GM21619 (cell line): ENCODE results near the gene SNRPB.

Source experiments
- ATAC-seq: cut with Tn5 transposase; IDR thresholded peaks from one replicate; pipeline ENCODE4 v1.9.1; 2021; ENCODE audit not compliant: unreplicated experiment

The SNRPB gene

DNA sequence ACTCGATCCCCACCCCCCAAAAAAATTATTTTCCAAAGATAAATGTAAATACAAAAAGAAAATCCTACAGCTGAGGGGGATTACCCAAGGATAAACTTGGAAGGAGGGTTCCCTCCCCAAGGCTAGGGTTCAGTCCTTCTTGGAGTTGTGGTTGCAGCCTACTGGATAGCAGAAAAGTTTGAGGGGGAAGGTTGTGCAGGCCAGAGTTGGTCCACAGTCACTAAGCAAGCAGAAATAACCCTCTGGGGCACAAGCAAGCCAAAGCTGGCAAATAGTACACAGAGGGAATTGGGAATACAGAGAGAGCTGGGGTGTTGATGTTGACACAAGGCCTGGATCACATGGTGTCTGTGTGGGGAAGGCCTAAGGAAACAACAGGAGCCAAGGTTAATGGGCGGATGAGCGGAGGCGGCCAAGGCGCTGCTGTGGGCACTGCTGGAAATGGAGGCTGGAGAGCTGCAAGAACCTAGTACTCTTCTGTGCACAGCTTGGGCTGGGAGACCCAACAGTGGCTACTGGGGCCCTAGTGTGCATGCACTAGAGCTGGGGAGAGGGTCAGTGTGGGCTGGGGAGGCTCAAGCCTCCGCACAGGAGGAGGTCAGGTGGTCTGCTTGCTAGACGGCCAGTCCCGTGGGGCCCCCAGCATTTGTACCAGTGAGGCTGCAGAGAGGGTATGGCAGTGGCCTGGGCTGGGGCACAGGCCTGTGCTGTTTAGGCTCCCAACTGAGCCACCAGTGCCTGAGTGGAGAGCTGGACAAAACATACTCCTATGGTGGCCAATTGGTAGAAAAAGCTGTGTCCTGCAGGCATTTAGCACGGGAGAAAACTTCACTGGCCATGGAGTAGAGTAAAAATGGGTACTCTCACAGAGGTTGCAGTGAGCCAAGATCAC is 5.5 kb upstream of the SNRPB start:
- no peak for ATAC-seq

DNA sequence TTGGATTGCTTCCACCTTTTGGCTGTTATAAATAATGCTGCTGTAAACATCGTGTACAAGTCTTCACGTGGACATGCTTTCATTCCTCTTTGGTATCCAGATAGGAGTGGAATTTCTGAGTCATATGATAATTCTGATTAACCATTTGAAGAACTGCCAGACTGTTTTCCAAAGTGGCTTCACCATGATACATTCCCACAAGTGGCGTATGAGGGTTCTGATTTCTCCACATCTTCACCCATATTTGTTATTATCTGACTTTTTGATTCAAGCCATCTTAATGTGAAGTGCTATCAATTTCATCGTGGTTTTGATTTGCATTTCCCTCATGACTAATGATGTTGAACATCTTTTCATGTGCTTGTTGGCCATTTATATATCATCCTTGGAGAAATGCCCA is 2.9 kb upstream of the SNRPB start:
- no peak for ATAC-seq

DNA sequence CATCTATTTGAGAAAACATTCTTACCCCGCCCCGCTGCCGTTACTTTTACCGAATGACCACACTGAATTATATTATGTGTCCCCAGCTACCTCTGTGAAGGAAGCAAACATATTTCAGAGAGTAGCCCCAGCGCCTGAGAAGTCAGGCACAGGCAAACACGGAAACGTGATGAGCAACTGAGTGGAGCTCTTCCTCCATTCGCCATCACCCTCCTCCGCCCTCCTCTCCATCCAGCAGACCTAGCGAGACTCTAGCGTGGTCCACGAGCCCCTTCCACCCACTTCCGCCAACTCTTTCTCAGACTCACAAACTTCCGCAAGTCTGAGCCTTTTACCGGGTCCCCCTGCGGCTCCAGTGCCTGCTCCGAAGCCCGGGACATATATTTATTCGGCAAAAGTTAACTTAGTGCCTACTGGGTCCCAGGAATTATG is 582 bp downstream of the SNRPB start:
- ATAC-seq = peak; percentile 17

DNA sequence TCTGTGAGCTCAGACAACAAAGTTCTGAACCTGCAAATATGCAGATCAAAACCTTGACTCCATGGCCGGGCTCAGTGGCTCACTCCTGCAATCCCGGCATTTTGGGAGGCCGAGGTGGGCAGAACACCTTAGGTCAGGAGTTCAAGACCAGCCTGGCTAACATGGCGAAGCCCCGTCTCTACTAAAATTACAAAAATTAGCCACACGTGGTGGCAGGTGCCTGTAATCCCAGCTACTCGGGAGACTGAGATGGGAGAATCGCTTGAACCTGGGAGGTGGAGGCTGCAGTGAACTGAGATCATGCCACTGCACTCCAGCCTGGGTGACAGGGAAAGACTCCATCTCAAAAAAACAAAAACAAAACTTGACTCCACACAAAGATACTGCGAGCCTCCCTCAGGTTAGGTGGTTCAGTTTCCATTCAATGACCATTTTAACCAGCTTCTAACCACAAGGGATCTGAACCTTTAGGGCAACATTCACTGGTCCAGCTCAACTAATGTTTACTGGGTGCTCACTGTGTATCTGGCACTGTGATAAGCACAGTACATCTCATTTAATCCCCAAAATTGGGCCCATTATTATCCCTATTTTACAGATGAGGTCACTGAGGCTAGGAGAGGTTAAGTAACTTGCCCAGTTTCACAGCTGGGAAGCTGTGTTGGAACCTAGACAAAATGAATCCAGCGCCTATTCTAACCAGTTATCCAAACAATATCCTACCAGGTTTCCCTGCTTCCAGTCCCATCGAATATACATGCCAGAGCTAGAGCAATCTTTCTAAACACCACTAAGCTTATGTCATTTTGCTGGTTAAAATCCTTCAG is 1.8 kb downstream of the SNRPB start:
- no peak for ATAC-seq

DNA sequence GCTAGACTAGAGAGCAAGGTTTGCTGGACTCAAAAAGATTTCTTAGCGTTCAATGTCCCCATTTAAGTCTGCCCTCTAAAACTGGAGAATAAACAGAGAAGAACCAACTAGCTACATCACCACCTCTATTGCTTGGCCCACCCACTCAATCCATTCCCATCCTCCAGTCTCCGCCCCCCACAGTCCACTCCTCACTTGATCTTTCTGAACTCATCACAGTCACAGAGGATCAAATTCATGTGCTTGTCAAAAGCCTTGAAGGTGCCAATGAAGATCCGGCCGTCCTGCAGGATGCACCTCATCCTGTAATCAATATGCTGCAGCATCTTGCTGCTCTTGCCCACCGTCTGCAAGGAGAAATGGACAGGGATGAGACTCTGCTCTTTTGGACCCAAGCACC is 3.2 kb downstream of the SNRPB start:
- ATAC-seq = no peak

DNA sequence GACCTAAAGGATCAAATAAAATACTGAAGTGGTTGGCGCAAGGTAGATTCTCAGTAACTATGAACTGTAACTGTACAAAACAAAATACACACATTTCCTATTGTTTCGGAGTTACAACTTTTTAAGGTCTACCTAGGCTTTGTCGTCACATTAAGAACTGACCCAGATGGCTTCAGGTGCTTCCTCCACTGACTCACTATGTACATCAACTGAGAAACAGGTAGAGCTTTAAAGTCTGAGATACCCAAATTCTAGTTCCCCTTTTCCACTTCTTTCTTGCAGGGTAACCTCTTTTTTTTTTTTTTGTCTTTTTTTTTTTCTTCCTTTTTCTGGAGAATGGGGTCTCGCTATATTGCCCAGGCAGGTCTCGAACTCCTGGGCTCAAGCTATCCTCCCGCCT is 5.5 kb downstream of the SNRPB start:
- no peak for ATAC-seq

DNA sequence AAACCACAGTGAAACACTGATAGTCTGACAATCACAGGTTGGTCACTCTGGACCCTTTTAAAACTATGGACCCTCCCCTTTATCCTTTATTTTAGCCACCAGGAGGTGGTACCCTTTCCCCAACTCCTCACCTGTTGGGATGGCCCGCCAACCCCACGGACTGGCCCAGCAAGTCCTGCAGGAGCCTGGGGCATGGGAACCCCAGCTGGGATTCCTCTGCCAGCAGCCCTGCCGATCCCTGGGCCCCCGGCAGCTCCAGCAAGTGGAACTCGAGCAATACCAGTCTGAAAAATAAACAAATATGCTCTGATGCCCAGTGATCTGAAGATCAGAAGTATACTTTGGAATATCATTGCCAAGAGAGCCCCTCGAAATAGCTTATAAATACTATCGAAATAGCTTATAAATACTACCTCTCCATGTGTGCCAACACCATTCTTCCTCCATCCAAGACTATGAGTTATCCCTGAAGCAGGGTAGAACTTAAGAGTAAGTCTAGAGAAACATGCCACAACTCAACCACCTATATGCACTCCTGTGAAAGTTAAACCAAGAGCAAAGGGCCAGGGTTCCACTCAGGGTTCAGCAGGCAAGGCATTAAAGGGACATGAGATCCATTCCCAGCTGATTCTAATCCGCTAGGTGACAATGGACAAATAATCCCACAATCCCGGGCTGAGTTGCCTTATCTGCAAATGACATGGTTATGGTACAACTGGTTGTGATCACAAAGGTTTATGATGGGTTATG is 6.8 kb downstream of the SNRPB start:
- ATAC-seq = no peak

DNA sequence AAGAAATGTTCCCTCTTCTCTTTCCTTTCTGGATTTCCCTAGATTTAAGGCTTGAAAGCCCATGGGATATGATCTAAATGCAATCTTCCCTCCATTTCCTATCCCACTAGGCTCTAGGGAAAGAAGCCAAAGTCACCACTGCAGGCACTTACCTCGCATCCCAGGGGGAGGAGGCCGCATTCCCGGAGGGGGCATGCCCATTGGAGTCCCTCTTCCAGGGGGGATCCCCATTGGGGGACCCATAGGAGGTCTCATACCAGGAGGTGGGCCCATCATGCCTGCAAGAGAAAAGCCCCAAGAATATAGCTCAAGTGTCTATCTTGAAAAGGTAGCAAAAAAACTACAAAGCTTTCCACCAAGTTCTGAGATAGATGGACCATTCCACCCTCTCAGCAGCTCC is 8.1 kb downstream of the SNRPB start:
- no peak for ATAC-seq

DNA sequence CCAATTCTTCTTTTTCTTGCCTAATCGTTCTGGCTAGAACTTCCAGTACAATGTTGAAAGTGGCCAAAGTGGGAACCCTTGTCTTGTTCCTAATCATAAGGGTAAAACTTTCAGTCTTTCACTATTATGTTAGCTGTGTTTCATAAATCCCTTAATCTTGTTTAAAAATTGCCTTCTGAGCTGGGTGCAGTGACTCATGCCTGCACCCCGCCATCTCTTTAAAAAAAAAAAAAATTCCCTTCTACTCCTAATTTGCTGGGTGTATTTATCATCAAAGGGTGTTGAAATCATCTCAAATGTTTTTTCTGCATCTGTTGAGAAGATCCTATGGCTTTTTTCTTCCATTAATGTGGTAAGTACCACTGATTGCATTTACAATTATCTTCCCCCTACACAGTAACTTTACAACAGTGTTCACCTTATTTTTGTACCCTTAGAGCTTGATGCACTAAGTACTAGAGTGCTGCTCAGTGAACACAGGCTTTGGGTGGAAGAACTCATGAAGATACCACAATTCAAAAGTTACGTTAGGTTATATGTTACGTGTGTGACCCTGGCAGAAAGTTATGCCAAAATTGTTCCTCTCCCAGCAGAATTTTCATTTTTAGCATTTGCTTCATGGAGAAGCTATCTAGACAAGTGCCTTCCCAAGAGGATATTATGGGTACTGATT is 9.7 kb downstream of the SNRPB start:
- no peak for ATAC-seq

DNA sequence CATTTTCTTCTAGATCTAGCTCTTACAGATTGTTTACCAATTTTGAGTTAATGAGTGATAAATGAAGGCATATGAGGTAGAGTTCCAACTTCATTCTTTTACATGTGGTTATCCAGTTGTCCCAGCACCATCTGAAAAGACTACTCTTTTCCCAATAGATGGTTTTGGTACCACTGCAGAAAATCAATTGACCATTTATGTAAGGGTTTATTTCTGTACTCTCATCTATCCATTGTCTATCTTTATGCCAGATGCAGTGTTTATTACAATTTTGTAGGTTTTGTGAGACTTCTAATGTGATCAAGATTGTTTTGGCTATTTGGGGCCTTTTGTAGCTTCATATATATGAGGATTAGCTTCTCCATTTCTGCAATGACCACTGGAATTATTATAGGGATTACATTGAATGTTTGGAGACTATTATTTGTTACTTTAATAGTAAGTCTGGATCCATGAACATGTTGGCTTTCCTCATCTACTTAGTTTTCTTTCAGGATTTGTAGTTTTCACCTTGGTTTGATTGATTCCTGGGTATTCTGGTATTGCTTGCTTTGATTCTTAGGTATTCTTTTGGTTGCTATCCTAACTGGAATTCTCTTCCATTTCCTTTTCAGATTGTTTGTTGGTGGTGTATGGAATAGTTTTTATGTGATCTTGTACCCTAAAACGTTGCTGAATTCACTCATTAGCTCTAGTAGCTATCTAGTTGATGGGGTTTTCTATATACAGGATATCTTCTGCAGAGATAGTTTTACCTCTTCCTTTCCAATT is 10.4 kb downstream of the SNRPB start:
- no peak for ATAC-seq

DNA sequence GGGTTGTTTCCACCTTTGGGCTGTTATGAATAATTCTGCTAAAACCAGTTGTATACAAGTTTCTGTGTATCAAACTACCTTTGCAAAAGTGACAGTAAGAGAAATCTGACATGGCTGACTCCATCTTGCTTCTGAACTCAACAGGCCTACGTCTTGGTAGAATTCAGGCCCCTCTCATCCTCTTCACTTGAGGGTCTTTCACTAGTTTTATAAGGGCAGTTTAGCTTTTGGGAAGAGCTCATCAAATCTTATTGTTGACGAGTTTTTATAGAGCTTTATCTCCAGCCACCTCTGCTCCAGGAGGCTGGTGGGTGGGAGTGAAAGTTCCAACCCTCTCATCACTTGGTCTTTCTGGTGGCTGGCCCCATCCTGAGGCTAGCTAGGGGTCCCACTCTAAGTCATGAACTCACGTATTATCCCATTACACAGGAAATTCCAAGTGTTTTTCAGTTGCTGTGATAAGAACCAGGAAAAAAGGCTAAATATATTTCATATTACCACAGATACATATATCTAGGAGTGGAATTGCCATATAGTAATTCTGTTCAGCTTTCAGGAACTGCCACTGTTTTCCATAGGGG is 11.6 kb downstream of the SNRPB start:
- ATAC-seq = no peak

DNA sequence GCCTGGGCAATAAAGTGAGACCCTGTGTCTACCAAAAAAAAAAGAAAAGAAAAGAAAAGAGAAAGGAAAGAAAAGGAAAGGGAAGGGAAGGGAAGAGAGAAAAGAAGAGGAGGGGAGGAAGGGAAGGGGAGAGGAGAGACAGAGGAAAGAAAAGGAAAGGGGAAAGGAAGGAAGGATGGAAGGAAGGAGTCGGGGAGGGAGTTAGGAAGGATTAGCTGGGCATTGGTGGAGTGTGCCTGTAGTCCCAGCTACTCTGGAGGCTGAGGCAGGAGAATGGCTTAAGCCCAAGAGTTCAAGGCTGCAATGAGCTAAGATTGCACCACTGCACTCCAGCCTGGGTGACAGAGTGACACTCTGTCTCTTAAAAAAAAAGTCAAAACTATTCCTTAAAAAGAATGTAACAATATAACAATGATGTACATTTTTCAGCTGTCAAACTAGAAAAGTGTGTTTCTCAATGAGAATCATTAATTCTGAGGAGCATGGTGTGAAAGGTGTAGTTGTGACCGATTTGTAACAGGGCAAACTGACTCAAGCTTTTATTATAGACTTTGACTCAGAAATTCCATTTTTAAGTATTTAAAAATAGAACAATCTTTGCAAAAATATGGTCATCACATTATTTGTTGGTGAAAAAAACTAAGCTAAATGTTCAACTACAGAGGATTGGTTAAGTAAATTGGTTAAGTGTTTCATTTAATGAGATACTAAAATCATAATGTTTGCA is 14.7 kb downstream of the SNRPB start:
- no peak for ATAC-seq

DNA sequence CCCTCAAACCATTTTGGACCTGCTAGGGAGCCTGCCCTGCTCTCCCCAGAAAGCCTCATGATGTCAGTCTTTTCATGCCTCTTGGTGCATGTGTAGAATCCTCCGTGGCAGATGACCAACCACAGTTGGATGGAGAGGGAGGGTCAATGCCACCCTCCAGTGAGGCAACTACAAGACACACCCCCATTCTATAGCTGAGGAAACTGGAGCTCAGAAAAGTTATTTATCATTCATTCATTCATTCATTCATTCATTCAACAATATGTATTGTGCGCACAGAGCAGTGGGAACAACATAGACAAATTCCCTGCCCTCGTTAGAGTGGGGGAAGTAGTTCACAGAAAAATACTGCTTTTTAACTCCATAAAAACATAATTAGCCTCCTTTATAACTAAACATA is 16.8 kb downstream of the SNRPB start:
- ATAC-seq = no peak

DNA sequence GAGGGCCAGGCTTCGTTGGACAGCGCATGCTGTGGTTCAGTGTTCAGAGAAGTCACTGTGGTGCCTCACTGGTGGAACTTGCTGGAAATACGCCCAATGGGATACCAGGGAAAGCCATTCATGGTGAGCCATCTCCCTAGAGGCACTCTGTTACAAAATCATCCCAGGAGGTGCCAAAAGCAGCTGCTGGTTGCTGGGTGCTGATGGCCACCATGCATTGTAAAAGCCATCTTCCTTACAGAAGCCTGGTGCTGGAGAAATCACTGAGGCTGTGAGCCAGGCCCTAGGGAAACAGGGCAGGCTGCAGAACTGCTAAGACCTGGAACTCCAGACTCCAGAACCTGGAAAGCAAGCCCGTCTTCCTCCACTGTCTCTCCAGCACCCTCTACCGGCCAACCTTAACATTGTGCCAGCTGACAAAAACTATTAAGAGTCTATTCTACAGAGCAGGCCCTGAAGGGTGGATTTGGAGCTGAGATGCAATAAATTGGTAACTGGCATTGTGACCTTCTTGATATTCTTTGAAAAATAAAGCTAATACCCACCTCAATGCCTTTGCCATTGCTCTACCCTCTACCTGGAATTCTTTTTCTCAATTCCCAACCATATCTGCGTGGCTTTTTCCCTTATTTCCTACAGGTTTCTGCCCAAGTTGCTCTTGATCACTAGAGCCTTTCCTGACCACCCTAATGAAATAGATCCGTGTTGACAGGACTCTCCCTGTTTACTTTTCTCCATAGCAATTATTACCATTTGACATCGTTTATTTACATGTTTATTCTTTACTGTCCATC is 18.5 kb downstream of the SNRPB start:
- ATAC-seq = no peak

DNA sequence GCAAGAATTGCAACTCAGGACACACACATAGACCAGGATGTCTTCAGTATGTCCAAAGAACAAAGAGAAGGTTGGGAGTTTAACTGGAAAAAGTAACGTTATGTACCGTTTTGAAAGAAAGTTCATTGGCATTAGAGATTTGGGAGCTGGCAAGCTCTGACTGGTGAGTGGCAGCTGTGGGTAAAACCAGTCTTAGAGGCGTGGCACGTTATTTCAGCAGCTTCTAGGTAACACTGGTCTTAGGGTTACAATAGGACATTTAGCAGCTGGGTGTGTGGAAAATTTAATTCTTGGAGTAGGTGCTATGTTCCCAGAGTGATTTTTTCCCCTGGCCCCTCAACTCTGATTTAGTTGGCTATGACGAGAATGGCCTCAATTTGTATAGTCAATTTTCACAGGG is 19.2 kb downstream of the SNRPB start:
- ATAC-seq = no peak

DNA sequence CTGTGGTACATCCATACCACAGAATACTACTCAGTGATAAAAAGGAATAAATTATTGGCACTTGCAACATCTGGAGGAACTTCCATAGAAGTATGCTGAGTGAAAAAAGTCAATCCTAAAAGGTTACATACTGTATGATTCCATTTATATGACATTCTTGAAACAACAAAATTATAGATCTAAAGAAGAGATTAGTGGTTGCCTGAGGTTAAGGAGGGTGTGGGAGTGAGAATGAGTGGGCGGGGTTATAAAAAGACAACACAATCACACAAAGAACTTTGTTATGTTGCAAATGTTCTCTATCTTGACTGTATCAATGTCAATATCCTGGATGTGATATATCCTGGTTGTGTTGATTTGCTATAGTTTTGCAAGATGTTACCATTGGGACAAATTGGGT is 21.2 kb downstream of the SNRPB start:
- no peak for ATAC-seq

DNA sequence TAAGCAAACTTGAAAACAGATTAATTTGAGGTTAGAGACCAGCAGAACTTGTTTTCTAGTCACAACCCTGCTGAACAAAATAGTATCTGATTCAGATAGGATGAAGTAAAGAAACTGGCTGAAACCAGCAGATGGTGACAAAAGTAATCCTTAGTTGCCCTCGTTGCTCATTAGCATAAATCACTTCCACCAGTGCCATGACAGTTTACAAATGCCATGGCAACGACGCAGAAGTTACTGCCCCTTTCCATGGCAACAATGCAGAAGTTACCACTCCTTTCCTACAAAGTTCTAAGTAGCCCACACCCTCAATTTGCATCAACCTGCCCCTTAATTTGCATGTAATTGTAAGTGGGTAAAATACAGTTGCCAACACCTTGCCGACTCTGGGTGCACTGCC is 23.7 kb downstream of the SNRPB start:
- no peak for ATAC-seq

DNA sequence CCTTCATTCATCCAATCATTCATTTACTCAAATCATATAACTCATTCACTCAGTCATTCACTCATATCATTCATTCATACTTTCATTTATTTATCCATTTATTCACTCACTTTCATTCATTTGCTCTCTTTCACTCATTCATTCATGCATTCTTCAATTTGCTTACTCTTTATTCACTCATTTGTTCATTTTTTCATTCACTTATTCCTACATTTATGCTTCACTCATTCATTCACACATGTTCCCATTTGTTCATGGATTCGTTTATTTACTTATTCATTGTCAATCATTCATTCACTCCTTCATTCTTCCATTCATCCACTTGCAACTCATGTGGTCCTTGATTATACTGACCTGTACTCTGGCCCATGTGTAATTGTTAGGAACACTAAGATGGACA is 39.4 kb downstream of the SNRPB start:
- ATAC-seq = no peak
